GM12878 (cell line): ENCODE results near the gene SHROOM4.

Experiments
- ATF2 ChIP-seq: IDR thresholded peaks from 2 replicates; pipeline ENCODE4 v1.6.1; 2012; ENCODE audit warnings: low read length, inconsistent platforms
- CTCF ChIP-seq, 3 experiments: IDR thresholded peaks in 2 of 3; conservative IDR thresholded peaks in 1 of 3; 2 replicates each; pipeline ENCODE4 v1.5.1; 2011; ENCODE audit warnings: low read depth in 3 of 3, low read length in 3 of 3, mild to moderate bottlenecking in 3 of 3, control low read depth in 2 of 3, moderate library complexity in 2 of 3, inconsistent platforms in 1 of 3, mixed read lengths in 1 of 3; ENCODE audit not compliant: control insufficient read depth in 2 of 3, insufficient read depth in 1 of 3; ENCODE audit errors: extremely low read depth in 1 of 3
- EP300 ChIP-seq, 2 experiments: fragments of 150-350 bp in 1 of 2; IDR thresholded peaks; 2 replicates each; pipeline ENCODE4 v1.6.1; 2011 to 2012; ENCODE audit warnings: low read depth in 2 of 2, low read length in 2 of 2, borderline replicate concordance in 1 of 2, improper control_type of control experiment in 1 of 2, inconsistent platforms in 1 of 2; ENCODE audit not compliant: control insufficient read depth in 1 of 2
- MXI1 ChIP-seq: fragments of 150-350 bp; IDR thresholded peaks from 2 replicates; pipeline ENCODE4 v1.6.1; 2011; ENCODE audit warnings: low read depth, mild to moderate bottlenecking, inconsistent platforms, low read length, improper control_type of control experiment
- NFYB ChIP-seq: IDR thresholded peaks from 2 replicates; pipeline ENCODE4 v1.6.1; 2011; ENCODE audit warnings: low read depth, mild to moderate bottlenecking, low read length, improper control_type of control experiment, moderate library complexity; ENCODE audit not compliant: insufficient read depth
- RAD21 ChIP-seq: IDR thresholded peaks from 2 replicates; pipeline ENCODE4 v1.6.1; 2011; ENCODE audit warnings: mild to moderate bottlenecking, low read depth, low read length, moderate library complexity; ENCODE audit not compliant: insufficient read depth
- TF ChIP-seq, protein P1 (sequence below): IDR thresholded peaks from 2 replicates; pipeline ENCODE4 v1.6.1; 2012; ENCODE audit warnings: low read depth, low read length, improper control_type of control experiment

DNA sequence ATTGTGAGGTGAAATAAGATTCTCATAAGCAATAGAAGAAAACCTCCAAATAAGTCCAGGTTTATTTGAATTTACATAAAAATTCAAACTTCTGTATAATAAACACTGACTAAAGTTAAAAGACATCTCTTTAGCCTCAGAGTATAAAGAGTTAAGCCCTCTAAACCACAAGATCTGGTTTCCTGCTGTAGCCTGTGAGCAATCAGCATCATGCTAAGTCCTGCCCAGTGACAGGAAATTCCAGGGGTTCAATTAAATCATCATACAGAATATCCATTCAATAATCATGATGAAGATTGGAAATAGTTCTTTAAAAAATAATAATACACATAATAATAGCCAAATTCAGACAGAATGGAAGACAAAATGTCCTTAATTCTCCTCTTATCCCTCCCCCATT, 204.2 kb downstream of the SHROOM4 start:
- TF ChIP-seq CTCF (IDR thresholded peaks at IDR 0.05 in 2 of 3, conservative IDR thresholded peaks at IDR 0.05 in 1 of 3; ENCODE audit: control insufficient read depth in 2 of 3, extremely low read depth in 1 of 3, insufficient read depth in 1 of 3, low read depth in 3 of 3, low read length in 3 of 3) (no peak), RAD21 (no peak), MXI1 (no peak), NFYB (no peak), ATF2 (no peak), EP300 (IDR thresholded peaks at IDR 0.05; ENCODE audit: borderline replicate concordance in 1 of 2, control insufficient read depth in 1 of 2, low read depth in 2 of 2, low read length in 2 of 2) (no peak)
- TF ChIP-seq, protein P1, sequence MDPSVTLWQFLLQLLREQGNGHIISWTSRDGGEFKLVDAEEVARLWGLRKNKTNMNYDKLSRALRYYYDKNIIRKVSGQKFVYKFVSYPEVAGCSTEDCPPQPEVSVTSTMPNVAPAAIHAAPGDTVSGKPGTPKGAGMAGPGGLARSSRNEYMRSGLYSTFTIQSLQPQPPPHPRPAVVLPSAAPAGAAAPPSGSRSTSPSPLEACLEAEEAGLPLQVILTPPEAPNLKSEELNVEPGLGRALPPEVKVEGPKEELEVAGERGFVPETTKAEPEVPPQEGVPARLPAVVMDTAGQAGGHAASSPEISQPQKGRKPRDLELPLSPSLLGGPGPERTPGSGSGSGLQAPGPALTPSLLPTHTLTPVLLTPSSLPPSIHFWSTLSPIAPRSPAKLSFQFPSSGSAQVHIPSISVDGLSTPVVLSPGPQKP, result no peak
